GM18517 (cell line): ENCODE results near the gene ORC3.
"Not testable (repeated sequence)": the region's sequence is repeated elsewhere in the genome, so short reads cannot be mapped to it uniquely, and the experiment has no call there.

Source experiments
- ATAC-seq: cut with Tn5 transposase; IDR thresholded peaks from one replicate; pipeline ENCODE4 v1.9.1; 2021; ENCODE audit warnings: mild to moderate bottlenecking, moderate library complexity; ENCODE audit not compliant: unreplicated experiment

The ORC3 gene

DNA sequence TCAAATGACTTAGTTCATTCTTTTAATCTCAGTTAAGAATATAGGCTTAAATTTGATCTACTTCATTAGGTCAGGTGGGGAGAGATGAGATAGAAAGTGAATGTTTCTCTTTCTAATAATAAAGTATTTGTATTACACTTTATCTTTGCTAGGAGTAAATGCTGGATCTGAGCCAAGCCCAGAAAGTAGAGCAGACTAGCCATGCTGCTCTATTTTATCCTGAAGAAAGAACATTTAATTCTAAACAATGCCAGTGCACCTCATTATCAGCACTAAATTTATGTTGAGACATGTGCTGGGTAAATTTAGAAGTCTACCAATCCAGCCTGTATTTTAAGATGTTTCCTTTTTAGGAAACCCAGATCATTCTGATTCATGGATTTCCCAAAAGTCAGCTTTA is 68.6 kb downstream of the ORC3 start:
- ATAC-seq: no peak

DNA sequence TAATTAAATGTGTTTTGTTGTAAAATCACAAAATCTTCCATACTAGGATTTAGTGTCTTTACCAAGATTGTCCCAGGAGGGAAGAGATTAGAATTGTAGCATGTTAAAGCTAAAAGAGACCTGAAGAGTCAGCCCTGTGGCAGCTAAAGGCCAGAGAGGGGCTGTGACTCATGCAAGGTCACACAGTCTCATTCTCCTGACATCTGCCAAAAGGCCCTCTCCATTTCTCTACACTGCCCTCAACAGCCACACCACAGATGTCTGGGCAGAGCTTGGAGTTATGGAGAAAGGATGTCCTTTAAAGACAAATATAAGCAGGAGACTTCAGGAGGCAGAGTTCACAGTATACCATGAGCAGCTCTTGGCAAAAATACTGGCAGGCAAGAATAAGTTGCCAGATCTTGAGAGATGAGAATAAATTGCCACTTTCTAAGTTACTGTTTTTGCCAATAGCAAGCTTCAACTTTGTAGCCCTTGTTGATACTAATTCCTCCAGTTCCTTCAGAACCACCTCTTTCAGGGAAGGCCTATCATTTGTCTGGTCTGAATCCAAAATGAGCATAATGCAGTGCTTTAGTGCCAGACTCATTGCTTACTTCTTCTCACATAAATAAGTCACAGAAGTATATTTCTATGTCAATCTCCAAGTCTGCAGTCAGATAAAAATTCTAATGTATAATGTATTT is 70.4 kb downstream of the ORC3 start:
- ATAC-seq: no peak

GRCh38 chr6:87661016-87661415 is 71.1 kb downstream of the ORC3 start:
- no peak for ATAC-seq

- ATAC-seq: no peak
Measured at GRCh38 chr6:87661503-87661902, 71.6 kb downstream of the ORC3 start.

DNA sequence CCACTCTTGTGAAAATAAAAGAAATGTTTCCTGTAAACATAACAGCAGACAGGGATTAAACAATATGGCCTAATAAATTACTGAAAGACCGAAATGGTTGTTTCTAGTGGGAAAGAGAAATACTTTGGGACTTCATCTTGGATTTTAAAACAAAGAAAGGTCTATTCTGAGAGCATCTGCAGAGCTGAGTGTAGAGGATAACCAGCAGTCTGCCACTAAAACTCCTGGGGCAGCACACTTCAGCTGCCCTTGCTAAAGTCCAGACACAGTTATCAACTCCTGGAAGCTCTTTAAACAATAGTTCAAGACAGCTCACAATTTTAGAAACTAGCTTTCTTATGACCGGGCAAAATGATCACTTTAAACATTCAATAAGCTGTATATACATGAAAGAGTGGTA is 73.5 kb downstream of the ORC3 start:
- no peak for ATAC-seq

GRCh38 chr6:87664921-87665485 is 75.1 kb downstream of the ORC3 start:
- no peak for ATAC-seq

DNA sequence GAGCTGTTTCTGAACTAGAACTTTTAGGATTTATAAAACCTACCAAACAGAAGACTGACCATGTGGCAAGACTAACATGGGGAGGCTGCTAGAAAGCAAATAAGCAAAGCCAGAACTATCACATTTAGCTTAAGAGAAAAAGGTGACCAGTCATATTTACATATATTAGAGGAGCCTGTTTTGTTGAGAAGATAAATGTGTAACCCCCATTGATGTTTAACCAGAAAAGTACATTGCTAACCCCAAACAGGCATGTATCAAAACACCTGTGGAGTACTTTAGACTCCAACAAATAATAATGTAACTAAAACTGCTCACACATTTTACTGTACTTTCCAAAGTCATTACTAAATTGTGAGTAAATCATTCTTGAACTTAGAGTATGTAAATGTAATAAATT is 77.1 kb downstream of the ORC3 start:
- ATAC-seq: no peak

- ATAC-seq: no peak
Measured at GRCh38 chr6:87668013-87668412, 78.1 kb downstream of the ORC3 start.

DNA sequence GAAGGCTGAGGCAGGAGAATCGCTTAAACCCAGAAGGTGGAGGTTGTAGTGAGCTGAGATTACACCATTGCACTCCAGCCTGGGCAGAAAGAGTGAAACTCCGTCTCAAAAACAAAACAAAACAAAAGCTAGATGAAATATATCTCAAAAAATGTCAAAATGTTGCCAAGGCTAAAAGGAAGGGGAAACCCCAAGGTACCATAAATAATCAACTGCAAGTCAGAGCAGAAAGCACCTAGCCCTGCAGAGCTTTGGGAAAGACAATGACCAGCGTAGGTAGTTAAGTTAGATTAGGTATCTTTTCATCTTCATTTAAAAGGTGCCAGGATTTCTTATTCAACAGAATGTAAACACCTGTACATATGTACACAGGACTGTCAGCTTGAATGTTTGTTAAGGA is 79.1 kb downstream of the ORC3 start:
- ATAC-seq: peak; percentile 70

DNA sequence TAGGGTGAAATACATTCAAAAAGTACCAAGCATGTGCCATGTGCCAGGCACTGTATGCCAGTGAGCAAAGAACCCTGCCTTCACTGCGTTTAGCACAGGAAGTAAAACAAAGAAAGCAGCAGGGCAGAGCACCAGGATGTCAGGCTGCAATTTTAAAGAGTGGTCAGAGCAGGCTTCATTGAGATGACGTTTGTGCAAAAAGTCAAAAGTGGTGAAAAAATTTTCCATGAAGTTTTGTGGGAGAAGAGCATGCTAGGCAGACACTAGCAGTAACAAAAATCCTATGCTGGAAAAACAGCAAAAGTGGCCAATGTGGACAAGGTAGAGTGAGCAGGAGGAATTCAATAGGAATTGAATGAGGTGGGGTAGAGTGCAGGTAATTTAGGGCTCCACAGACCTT is 80.8 kb downstream of the ORC3 start:
- ATAC-seq: no peak

DNA sequence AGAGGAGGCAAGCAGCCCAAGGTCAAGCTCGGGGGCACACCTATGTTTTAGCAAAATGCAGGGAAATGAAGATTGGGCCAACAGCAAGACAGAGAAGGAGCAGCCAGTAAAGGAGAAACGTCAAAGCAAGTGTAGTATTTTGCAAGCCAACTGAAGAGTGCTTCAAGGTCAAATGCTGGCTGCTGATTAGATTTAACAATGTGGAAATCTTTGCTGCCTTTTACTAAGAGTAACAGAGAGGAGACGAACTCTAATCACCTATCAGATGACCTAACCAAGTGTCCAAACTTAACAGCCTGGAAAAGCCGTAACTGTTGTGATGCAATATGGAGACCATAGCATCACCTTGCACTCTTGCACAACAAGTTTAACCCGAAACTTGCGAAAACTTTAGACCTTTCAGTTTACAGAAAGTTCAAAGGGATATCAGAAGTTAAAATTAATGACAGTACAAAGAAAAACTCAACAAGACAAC is 81.7 kb downstream of the ORC3 start:
- ATAC-seq: no peak

GRCh38 chr6:87672641-87673040 is 82.7 kb downstream of the ORC3 start:
- ATAC-seq: no peak

DNA sequence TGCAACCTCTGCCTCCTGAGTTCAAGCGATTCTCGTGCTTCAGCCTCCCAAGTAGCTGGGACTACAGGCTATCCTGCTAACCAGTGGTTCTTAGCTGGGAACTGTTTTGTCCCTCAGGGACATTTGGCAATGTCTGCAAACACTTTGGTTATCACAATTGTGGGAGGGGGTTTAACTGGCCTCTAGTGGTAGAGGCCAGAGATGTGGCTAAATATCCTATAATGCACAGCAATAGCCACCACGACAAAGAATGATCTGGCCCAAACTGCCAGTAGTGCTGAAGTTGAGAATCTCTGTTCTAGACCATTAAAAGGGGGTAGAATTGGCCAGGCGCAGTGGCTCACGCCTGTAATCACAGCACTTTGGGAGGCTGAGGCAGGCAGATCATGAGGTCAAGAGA is 83.3 kb downstream of the ORC3 start:
- no peak for ATAC-seq

GRCh38 chr6:87674290-87674689 is 84.4 kb downstream of the ORC3 start:
- no peak for ATAC-seq

DNA sequence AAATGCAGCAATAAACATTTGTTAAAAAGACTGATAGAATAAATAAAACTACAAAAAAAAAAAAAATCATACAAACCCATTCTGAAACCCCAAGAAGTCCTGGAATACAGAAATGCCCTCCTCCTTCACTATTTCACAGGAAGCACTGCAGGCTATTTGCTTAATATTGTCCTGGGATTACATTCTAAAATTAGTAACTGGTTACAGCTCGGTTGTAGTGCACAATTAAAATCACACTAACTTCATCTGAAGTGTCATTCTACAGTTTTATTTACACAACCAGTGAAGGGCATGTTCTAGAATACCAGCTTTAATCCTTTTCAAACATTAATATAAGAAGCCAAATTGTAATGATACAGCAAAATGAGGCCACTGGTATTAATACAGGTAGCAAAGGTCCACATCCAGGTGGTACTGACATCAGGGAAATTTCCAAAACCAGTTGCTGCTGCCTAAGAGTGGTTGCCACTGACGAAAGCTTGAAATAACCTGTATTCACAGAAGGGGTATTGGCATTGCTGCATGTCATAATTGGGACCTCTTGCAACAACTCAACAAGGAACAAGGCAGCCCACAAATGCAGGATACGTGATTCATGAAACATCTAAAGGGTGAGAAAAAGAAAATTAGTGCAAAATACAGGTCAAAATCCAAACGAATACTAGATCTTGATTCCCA is 85.2 kb downstream of the ORC3 start:
- ATAC-seq: no peak

DNA sequence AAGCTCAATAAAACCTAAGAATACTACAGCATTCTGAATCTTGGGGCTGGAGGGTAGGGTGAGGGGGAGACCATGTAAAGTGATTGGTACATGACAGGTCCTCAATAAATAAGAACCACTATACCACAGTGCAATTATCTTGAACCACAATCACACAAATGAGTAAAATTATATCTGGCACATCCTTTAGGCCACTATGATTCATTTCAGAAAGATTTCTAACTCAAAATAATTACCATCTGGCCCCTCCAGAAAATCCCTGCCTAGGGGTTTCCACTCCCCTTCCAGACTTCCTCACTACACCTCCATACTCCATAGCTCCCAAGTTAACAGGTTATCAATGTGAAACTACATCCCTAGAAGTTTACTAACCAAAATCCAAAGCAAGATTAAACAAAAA is 92.4 kb downstream of the ORC3 start:
- no peak for ATAC-seq

DNA sequence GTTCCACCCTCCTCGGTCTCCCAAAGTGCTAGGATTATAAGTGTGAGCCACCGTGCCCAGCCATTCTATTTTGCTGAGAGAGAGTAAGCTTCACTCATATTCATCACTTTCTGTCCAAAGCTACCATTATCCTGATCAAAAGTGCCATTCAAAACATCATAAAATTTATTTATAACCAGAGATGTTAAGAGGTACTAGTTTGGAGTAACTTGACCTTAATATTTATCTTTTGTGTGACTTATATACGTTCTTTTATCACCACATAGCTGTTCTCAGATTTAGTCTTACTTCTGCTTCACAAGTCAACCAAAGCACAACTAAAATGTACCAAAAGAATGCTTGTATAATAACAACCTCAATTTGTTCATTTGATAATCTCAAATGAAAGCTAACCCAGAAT is 94.0 kb downstream of the ORC3 start:
- ATAC-seq: no peak

DNA sequence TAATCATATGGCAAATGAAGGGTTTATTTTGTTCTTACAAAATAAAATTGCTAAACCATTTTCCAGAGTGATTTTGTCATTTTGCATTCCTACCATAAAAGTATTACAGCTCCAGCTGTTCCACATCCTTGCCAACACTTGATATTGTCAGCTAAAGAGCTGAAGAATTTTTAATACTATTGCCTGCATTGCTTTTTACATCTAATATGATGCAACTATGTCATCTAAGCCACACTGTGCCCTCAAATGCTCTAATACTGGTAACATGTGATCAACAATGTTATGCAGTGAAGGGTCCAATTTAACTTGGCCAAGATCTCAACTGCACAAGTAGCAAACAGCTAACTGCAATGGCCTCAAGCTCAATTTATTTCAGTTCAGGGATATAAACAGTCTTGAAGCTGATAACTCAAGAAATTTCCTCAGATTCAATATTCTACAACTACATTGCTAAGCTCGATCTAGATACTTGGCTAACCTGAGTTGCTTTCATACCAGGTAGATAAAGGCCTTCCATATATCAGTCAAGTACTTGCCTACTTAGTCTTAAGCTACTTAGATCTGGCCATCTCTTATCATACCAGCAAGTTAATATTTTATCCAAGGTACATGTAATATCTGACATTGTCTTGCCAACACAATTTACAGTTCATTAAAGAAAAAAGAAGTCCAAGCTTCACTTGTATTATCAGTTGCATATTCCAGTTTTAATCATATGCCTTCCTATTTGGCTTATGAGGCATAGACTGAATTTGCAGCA is 95.1 kb downstream of the ORC3 start:
- ATAC-seq: no peak

GRCh38 chr6:87686636-87687205 is 96.8 kb downstream of the ORC3 start:
- ATAC-seq: not testable (repeated sequence)

DNA sequence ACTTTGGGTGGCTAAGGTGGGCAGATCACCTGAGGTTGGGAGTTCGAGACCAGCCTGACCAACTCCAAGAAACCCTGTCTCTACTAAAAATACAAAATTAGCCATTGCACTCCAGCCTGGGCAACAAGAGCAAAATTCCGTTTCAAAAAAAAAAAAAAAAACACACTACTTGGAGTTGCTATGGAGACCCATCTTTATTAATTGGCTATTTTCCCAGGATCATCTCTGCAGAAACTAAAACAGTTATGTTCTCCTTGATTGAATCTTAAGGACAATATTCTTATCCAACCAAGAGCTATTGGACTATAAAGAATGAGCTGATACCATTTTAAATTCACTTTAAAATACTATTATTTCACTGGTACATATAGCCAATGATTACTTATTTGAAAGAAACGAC is 97.4 kb downstream of the ORC3 start:
- no peak for ATAC-seq

GRCh38 chr6:87687893-87688292 is 98.0 kb downstream of the ORC3 start:
- ATAC-seq: not testable (repeated sequence)
